Amniotic epithelial cell (primary cell): ENCODE data around the gene ZNF775.

ENCODE experiments used
- DNase-seq: peaks from one replicate; pipeline ENCODE4 v3.0.0-alpha.2; 2010; ENCODE audit warnings: low read depth

ZNF775 gene

GRCh38 chr7:150401424-150401790, 22.3 kb downstream of the ZNF775 start:
- DNase-seq, result no peak

- DNase-seq, result no peak
Observed at GRCh38 chr7:150401861-150402631, 22.9 kb downstream of the ZNF775 start.

- no peak for DNase-seq
Observed at GRCh38 chr7:150402671-150403321, 23.7 kb downstream of the ZNF775 start.

- no peak for DNase-seq
Observed at GRCh38 chr7:150403376-150404171, 24.4 kb downstream of the ZNF775 start.

GRCh38 chr7:150404172-150404804, 25.2 kb downstream of the ZNF775 start:
- DNase-seq, result no peak

- DNase-seq, result peak; percentile 87
Observed at GRCh38 chr7:150404805-150405583, 25.9 kb downstream of the ZNF775 start.

- DNase-seq, result peak; percentile 41
Observed at GRCh38 chr7:150405584-150406311, 26.6 kb downstream of the ZNF775 start.

GRCh38 chr7:150406312-150406566, 27.1 kb downstream of the ZNF775 start:
- no peak for DNase-seq

GRCh38 chr7:150406567-150407421, 27.7 kb downstream of the ZNF775 start:
- peak; percentile 37 for DNase-seq

GRCh38 chr7:150407588-150408392, 28.7 kb downstream of the ZNF775 start:
- no peak for DNase-seq

GRCh38 chr7:150408393-150409299, 29.5 kb downstream of the ZNF775 start:
- DNase-seq, result no peak

- no peak for DNase-seq
Observed at GRCh38 chr7:150409300-150410030, 30.3 kb downstream of the ZNF775 start.

GRCh38 chr7:150410131-150410530, 31.0 kb downstream of the ZNF775 start:
- no peak for DNase-seq

GRCh38 chr7:150410680-150411346, 31.7 kb downstream of the ZNF775 start:
- DNase-seq, result no peak

- DNase-seq, result no peak
Observed at GRCh38 chr7:150411606-150412005, 32.5 kb downstream of the ZNF775 start.

- no peak for DNase-seq
Observed at GRCh38 chr7:150412016-150412415, 32.9 kb downstream of the ZNF775 start.
